SK-N-SH (cell line): ENCODE data around the gene ANO9.

Experiments
- EP300 ChIP-seq, 2 experiments: IDR thresholded peaks; 2 replicates each; pipeline versions ENCODE4 v1.4.0 to v1.6.1; 2012; ENCODE audit warnings: borderline replicate concordance in 1 of 2, low read depth in 1 of 2, low read length in 1 of 2
- POLR2AphosphoS5 ChIP-seq: IDR thresholded peaks from 2 replicates; pipeline ENCODE4 v1.6.1; 2012; ENCODE audit warnings: low read depth, low read length
- TAF1 ChIP-seq: IDR thresholded peaks from 2 replicates; pipeline ENCODE4 v1.6.1; 2012; ENCODE audit warnings: low read depth, mild to moderate bottlenecking, low read length, moderate library complexity, borderline replicate concordance
- TF ChIP-seq, protein P1 (sequence below): fragments of 200-600 bp; sonication (generic); IDR thresholded peaks from 2 replicates; pipeline ENCODE4 v1.6.1; 2017; ENCODE audit warnings: antibody characterized with exemption, mild to moderate bottlenecking, moderate library complexity

DNA sequence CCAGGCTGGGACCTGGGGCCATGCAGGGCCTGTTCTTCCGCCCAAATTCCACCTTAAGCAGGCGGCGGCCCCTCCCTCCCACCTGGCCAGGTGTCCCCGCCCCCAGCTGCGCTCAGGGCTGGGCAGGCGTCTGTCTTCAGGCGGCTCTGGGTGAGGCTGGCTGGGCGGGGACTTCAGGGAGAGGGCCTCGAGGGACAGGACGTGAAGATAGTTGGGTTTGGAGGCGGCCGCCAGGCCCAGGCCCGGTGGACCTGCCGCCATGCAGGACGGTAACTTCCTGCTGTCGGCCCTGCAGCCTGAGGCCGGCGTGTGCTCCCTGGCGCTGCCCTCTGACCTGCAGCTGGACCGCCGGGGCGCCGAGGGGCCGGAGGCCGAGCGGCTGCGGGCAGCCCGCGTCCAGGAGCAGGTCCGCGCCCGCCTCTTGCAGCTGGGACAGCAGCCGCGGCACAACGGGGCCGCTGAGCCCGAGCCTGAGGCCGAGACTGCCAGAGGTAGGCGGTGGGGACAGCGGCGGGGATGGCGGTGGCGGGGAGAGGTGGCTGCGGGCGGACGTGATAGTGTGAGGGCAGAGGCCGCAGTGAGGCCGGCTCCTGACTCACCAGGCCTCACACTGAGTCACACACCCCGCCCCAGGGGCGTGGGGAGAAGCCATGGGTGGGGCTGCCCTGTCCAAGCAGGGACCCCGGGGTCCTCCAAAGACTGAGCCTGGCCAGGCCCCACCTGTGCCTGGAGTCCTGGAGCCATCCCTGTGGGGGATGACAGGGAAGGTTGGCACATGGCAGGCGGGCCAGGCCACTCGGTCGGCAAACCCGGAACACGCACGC is 47.6 kb downstream of the ANO9 start, which contains the start of gene PKP3:
- TF ChIP-seq, protein P1, sequence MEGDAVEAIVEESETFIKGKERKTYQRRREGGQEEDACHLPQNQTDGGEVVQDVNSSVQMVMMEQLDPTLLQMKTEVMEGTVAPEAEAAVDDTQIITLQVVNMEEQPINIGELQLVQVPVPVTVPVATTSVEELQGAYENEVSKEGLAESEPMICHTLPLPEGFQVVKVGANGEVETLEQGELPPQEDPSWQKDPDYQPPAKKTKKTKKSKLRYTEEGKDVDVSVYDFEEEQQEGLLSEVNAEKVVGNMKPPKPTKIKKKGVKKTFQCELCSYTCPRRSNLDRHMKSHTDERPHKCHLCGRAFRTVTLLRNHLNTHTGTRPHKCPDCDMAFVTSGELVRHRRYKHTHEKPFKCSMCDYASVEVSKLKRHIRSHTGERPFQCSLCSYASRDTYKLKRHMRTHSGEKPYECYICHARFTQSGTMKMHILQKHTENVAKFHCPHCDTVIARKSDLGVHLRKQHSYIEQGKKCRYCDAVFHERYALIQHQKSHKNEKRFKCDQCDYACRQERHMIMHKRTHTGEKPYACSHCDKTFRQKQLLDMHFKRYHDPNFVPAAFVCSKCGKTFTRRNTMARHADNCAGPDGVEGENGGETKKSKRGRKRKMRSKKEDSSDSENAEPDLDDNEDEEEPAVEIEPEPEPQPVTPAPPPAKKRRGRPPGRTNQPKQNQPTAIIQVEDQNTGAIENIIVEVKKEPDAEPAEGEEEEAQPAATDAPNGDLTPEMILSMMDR = no peak
- TF ChIP-seq TAF1 = no peak
- TF ChIP-seq EP300 (IDR thresholded peaks at IDR 0.05; ENCODE audit: borderline replicate concordance in 1 of 2, low read depth in 1 of 2, low read length in 1 of 2) = no peak
- TF ChIP-seq POLR2AphosphoS5 = no peak
